ENCODE measurements around the gene SLC7A4.
"Not testable (repeated sequence)": the region's sequence is repeated elsewhere in the genome, so short reads cannot be mapped to it uniquely, and the experiment has no call there.

The SLC7A4 gene

GRCh38 chr22:21041937-21042336 is 9.6 kb upstream of the SLC7A4 start:
- TF ChIP-seq, protein P1, sequence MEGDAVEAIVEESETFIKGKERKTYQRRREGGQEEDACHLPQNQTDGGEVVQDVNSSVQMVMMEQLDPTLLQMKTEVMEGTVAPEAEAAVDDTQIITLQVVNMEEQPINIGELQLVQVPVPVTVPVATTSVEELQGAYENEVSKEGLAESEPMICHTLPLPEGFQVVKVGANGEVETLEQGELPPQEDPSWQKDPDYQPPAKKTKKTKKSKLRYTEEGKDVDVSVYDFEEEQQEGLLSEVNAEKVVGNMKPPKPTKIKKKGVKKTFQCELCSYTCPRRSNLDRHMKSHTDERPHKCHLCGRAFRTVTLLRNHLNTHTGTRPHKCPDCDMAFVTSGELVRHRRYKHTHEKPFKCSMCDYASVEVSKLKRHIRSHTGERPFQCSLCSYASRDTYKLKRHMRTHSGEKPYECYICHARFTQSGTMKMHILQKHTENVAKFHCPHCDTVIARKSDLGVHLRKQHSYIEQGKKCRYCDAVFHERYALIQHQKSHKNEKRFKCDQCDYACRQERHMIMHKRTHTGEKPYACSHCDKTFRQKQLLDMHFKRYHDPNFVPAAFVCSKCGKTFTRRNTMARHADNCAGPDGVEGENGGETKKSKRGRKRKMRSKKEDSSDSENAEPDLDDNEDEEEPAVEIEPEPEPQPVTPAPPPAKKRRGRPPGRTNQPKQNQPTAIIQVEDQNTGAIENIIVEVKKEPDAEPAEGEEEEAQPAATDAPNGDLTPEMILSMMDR (IDR thresholded peaks at IDR 0.05; ENCODE audit: borderline replicate concordance, control extremely low read depth, extremely low read depth, insufficient read depth, missing control alignments), result no peak
- in situ Hi-C loops (cut with MboI; ENCODE audit: low sequenced_read_pairs, unreplicated experiment), result no loop called here

GRCh38 chr22:21039158-21039557 is 6.8 kb upstream of the SLC7A4 start:
- not testable (repeated sequence) for DNase-seq (ENCODE audit: low spot score)
- in situ Hi-C loops (cut with MboI; ENCODE audit: low sequenced_read_pairs, unreplicated experiment), result loop anchor here (5.0 kb wide), 1 partner anchor 48 kb away; no protein-coding TSS in a partner anchor

More at GRCh38 chr22:21041937-21042336, 9.6 kb upstream of the SLC7A4 start:
- no peak for DNase-seq (ENCODE audit: low spot score)

DNA sequence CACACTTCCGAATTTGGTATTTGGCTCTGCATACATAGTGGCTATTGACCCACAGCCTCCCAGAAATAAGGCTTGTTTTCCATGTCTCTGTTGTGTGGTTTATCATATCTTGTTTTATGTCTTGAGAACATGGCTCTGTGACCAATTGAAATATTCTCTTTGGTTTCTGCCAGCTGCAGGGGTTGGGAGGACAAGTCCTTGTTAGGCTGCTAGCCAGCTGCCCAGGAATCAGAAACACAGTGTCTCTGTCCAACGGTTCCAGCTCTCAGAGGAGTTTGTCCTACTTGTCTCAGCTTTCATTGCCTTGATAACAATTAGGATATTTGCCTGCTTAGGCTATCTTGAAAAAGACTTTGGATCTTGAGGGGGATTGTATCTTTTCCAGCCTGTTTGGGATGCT is 6.0 kb upstream of the SLC7A4 start:
- in situ Hi-C loops (cut with MboI; ENCODE audit: low sequenced_read_pairs, unreplicated experiment), result loop anchor here (5.0 kb wide), 1 partner anchor 49 kb away; no protein-coding TSS in a partner anchor

DNA sequence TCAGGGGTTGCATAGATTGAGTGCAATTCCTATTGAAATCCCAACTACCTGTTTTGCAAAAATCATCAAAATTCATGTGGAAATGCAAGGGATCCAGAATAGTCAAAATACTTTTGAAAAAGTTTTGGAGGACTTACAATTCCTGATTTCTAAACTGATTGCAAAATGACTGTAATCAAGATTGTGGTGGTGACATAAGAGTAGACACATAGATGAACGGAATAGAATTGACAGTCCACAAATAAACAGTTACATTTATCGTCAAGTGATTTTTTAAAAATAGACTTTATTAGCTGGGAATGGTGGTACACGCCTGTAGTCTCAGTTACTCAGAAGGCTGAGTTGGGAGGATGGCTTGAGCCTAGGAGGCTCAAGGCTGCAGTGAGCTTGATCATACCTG is 2.6 kb upstream of the SLC7A4 start:
- TF ChIP-seq, protein P1 (IDR thresholded peaks at IDR 0.05; ENCODE audit: borderline replicate concordance, control extremely low read depth, extremely low read depth, insufficient read depth, missing control alignments), result no peak
- in situ Hi-C loops (cut with MboI; ENCODE audit: low sequenced_read_pairs, unreplicated experiment), result loop anchor here (5.0 kb wide), 1 partner anchor 52 kb away; no protein-coding TSS in a partner anchor
- no peak for DNase-seq (ENCODE audit: low spot score)

More for the DNA sequence above, 6.0 kb upstream of the SLC7A4 start:
- DNase-seq (ENCODE audit: low spot score), result no peak
- TF ChIP-seq, protein P1 (IDR thresholded peaks at IDR 0.05; ENCODE audit: borderline replicate concordance, control extremely low read depth, extremely low read depth, insufficient read depth, missing control alignments), result no peak

DNA sequence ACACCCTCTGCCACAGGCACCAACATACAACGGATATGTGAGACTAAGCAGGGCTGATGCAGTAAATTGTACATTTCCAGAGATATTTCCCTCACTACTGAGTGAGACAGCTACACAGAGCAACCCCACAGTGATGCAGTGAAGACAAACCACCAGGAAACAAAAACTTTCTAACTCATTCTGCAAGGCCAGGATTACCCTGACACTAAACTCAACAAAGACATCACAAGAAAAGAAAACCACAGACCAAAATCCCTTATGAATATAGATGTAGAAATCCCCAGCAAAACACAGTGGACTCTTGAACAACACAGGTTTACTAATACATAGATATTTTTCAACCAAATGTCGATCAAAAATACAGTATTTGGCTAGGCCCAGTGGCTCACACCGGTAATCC is 1.5 kb upstream of the SLC7A4 start:
- no peak for DNase-seq (ENCODE audit: low spot score)
- in situ Hi-C loops (cut with MboI; ENCODE audit: low sequenced_read_pairs, unreplicated experiment), result no loop called here
- TF ChIP-seq, protein P1 (IDR thresholded peaks at IDR 0.05; ENCODE audit: borderline replicate concordance, control extremely low read depth, extremely low read depth, insufficient read depth, missing control alignments), result no peak

- TF ChIP-seq, protein P1 (IDR thresholded peaks at IDR 0.05; ENCODE audit: borderline replicate concordance, control extremely low read depth, extremely low read depth, insufficient read depth, missing control alignments), result no peak
- no peak for DNase-seq (ENCODE audit: low spot score)
- in situ Hi-C loops (cut with MboI; ENCODE audit: low sequenced_read_pairs, unreplicated experiment), result no loop called here
Observed at GRCh38 chr22:21032868-21033688, 717 bp upstream of the SLC7A4 start.

DNA sequence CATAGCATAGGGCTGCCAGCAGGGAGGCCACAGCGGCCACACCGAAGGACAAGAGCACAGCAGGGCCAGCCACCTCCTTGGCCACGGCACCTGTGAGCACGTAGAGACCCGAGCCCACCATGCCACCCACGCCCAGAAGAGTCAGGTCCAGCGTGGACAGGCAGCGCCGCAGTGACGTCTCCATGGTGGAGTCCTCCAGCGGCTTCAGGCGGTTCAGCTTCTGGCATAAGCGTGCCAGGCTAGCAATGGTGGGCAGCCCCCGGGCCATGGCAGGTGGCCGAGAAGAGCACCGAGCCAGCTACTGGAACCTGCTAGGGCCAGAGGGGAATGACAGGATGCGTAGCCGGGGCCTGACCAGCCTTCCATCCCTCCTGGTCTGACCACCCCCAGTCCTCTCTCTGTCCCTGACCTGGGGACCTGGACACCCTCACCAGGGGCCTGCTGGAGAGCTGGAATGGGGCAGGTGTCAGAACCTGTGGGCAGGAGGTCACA is 770 bp downstream of the SLC7A4 start:
- in situ Hi-C loops (cut with MboI; ENCODE audit: low sequenced_read_pairs, unreplicated experiment), result no loop called here
- TF ChIP-seq, protein P1 (IDR thresholded peaks at IDR 0.05; ENCODE audit: borderline replicate concordance, control extremely low read depth, extremely low read depth, insufficient read depth, missing control alignments), result no peak

More for the DNA sequence above, 770 bp downstream of the SLC7A4 start:
- no peak for DNase-seq (ENCODE audit: low spot score)
